Activated naive CD8-positive, alpha-beta T cell treated with anti-CD3 and anti-CD28 coated beads, Interleukin-2, amount 10 ng/mL, durations not matched to agents 7 days and 5 days (primary cell): Measurements from ENCODE around the gene DUS1L. TPM values are rescaled to one million over a fixed set of nuclear protein-coding genes. Genes with fewer than 3 reads are reported as not detected.

Experiments used
- ATAC-seq: fragments of 150-1000 bp; cut with Tn5 transposase; one replicate; pipeline ENCODE4 v1.10.0; 2021; ENCODE audit warnings: low read depth, moderate library complexity
- POLR2A ChIA-PET: fragments of 350-600 bp; sonication (Branson Sonifier 250); formaldehyde crosslinking; loops from one replicate; lab custom pipeline; 2021; ENCODE audit warnings: antibody characterized with exemption; lab: Charles Lee
- DNase-seq: peaks from one replicate; pipeline ENCODE4 v3.0.0; 2021
- H3K27ac Mint-ChIP-seq: one replicate; pipeline ENCODE4 v1.8.0; 2022; ENCODE audit warnings: mild to moderate bottlenecking, mixed read lengths
- H3K27me3 Mint-ChIP-seq: one replicate; pipeline ENCODE4 v1.8.0; 2022; ENCODE audit warnings: mild to moderate bottlenecking, moderate library complexity, mixed read lengths
- H3K36me3 Mint-ChIP-seq: one replicate; pipeline ENCODE4 v1.8.0; 2021; ENCODE audit warnings: mild to moderate bottlenecking, mixed read lengths
- H3K4me1 Mint-ChIP-seq: one replicate; pipeline ENCODE4 v1.8.0; 2021; ENCODE audit warnings: mixed read lengths
- H3K4me3 Mint-ChIP-seq: one replicate; pipeline ENCODE4 v1.8.0; 2022; ENCODE audit warnings: mild to moderate bottlenecking, moderate library complexity, mixed read lengths
- H3K9me3 Mint-ChIP-seq: one replicate; pipeline ENCODE4 v1.8.0; 2021; ENCODE audit warnings: mixed read lengths
- total RNA-seq, 2 experiments: library from RNA; stranded (reverse); gene quantifications; one replicate each; pipeline ENCODE4 v1.2.3, GENCODE V29; 2021

Gene DUS1L
- total RNA-seq, 2 experiments from 2014 or later: 126 to 130 TPM

- peak overlapping the region; percentile 63 for H3K4me3 Mint-ChIP-seq
- H3K36me3 Mint-ChIP-seq: no peaks in the 10 kb centered on the region
- H3K9me3 Mint-ChIP-seq: no peaks in the 10 kb centered on the region
- no peak for DNase-seq
- POLR2A ChIA-PET: interaction anchor here (0.8 to 3.0 kb wide), 10 partner anchors 9 to 57 kb away, joined by 3 to 12 read pairs (median 6); partner anchors contain the start of genes DCXR, FASN, GPS1 and RFNG
- no peaks in the 10 kb centered on the region for H3K27me3 Mint-ChIP-seq
- H3K27ac Mint-ChIP-seq: no peak overlapping the region
- peak; percentile 58 for ATAC-seq
- peaks cover 5% of the 10 kb centered on the region for H3K4me1 Mint-ChIP-seq
Observed at GRCh38 chr17:82065193-82065637, 389 bp downstream of the DUS1L start.

- POLR2A ChIA-PET: interaction anchor here (0.8 to 3.0 kb wide), 9 partner anchors 8 to 57 kb away, joined by 3 to 12 read pairs (median 7); partner anchors contain the start of genes DCXR, FASN, GPS1 and RFNG
- no peaks in the 10 kb centered on the region for H3K36me3 Mint-ChIP-seq
- ATAC-seq: no peak
Observed at GRCh38 chr17:82064433-82065192, 991 bp downstream of the DUS1L start.

GRCh38 chr17:82063424-82064415 lies 1.9 kb downstream of the DUS1L start:
- H3K27ac Mint-ChIP-seq: peak overlapping the region; percentile 9
- H3K4me1 Mint-ChIP-seq: peaks cover 5% of the 10 kb centered on the region
- H3K4me3 Mint-ChIP-seq: peak overlapping the region; percentile 63
- no peak for DNase-seq
- no peaks in the 10 kb centered on the region for H3K9me3 Mint-ChIP-seq
- ATAC-seq: no peak
- no peaks in the 10 kb centered on the region for H3K27me3 Mint-ChIP-seq
- POLR2A ChIA-PET: interaction anchor here (0.9 to 3.0 kb wide), 4 partner anchors 11 to 34 kb away, joined by 3 to 12 read pairs (median 8); partner anchors contain the start of genes FASN, GPS1 and RFNG
- H3K36me3 Mint-ChIP-seq: no peaks in the 10 kb centered on the region

More at GRCh38 chr17:82064433-82065192, 991 bp downstream of the DUS1L start:
- H3K4me1 Mint-ChIP-seq: peaks cover 5% of the 10 kb centered on the region
- no peaks in the 10 kb centered on the region for H3K27me3 Mint-ChIP-seq
- peak overlapping the region; percentile 9 for H3K27ac Mint-ChIP-seq
- H3K9me3 Mint-ChIP-seq: no peaks in the 10 kb centered on the region
- no peak for DNase-seq
- peak overlapping the region; percentile 63 for H3K4me3 Mint-ChIP-seq

- no peak overlapping the region for H3K27ac Mint-ChIP-seq
- H3K4me3 Mint-ChIP-seq: no peak overlapping the region
- ATAC-seq (no peak), DNase-seq (no peak)
- H3K9me3 Mint-ChIP-seq: no peaks in the 10 kb centered on the region
- no peaks in the 10 kb centered on the region for H3K27me3 Mint-ChIP-seq
- peaks cover 5% of the 10 kb centered on the region for H3K4me1 Mint-ChIP-seq
- H3K36me3 Mint-ChIP-seq: no peaks in the 10 kb centered on the region
- POLR2A ChIA-PET: interaction anchor here (0.9 kb wide), 2 partner anchors 26 to 190 kb away, joined by 3 read pairs; no protein-coding TSS in a partner anchor
Observed at GRCh38 chr17:82062984-82063368, 2.6 kb downstream of the DUS1L start.

- DNase-seq (no peak), ATAC-seq (no peak)
- peaks cover 5% of the 10 kb centered on the region for H3K4me1 Mint-ChIP-seq
- no peak overlapping the region for H3K27ac Mint-ChIP-seq
- no peaks in the 10 kb centered on the region for H3K9me3 Mint-ChIP-seq
- no peak overlapping the region for H3K4me3 Mint-ChIP-seq
- POLR2A ChIA-PET: interaction anchor here (0.9 kb wide), 1 partner anchor 189 kb away, joined by 3 read pairs; no protein-coding TSS in a partner anchor
- H3K36me3 Mint-ChIP-seq: no peaks in the 10 kb centered on the region
- no peaks in the 10 kb centered on the region for H3K27me3 Mint-ChIP-seq
Observed at GRCh38 chr17:82062076-82062983, 3.3 kb downstream of the DUS1L start.

- no peak for ATAC-seq
- no peak for DNase-seq
- no peaks in the 10 kb centered on the region for H3K9me3 Mint-ChIP-seq
- no peak overlapping the region for H3K4me3 Mint-ChIP-seq
- H3K27ac Mint-ChIP-seq: no peak overlapping the region
- H3K4me1 Mint-ChIP-seq: peaks cover 2% of the 10 kb centered on the region
- POLR2A ChIA-PET: no interaction called here
- no peaks in the 10 kb centered on the region for H3K27me3 Mint-ChIP-seq
- H3K36me3 Mint-ChIP-seq: no peaks in the 10 kb centered on the region
Observed at GRCh38 chr17:82061047-82061925, 4.3 kb downstream of the DUS1L start.

- POLR2A ChIA-PET: no interaction called here
- Mint-ChIP-seq H3K27me3 (no peaks in the 10 kb centered on the region), H3K9me3 (no peaks in the 10 kb centered on the region), H3K4me3 (no peak overlapping the region), H3K36me3 (no peaks in the 10 kb centered on the region), H3K4me1 (no peaks in the 10 kb centered on the region), H3K27ac (no peak overlapping the region)
- DNase-seq (no peak), ATAC-seq (no peak)
Observed at GRCh38 chr17:82060614-82061013, 5.0 kb downstream of the DUS1L start.

- Mint-ChIP-seq H3K4me3 (no peak overlapping the region), H3K27ac (no peak overlapping the region), H3K9me3 (no peaks in the 10 kb centered on the region), H3K4me1 (peaks cover 2% of the 10 kb centered on the region), H3K36me3 (no peaks in the 10 kb centered on the region), H3K27me3 (no peaks in the 10 kb centered on the region)
- POLR2A ChIA-PET: interaction anchor here (1.6 kb wide), 1 partner anchor 22 kb away, joined by 5 read pairs; the partner anchor contains the start of gene DCXR
- DNase-seq (no peak), ATAC-seq (no peak)
Observed at GRCh38 chr17:82060001-82060380, 5.6 kb downstream of the DUS1L start.

GRCh38 chr17:82059272-82060000 lies 6.2 kb downstream of the DUS1L start:
- POLR2A ChIA-PET: interaction anchor here (1.6 kb wide), 1 partner anchor 22 kb away, joined by 5 read pairs; the partner anchor contains the start of gene DCXR
- H3K27me3 Mint-ChIP-seq: no peaks in the 10 kb centered on the region
- no peak overlapping the region for H3K27ac Mint-ChIP-seq
- no peak overlapping the region for H3K4me3 Mint-ChIP-seq
- no peaks in the 10 kb centered on the region for H3K36me3 Mint-ChIP-seq
- ATAC-seq (no peak), DNase-seq (no peak)
- no peaks in the 10 kb centered on the region for H3K9me3 Mint-ChIP-seq
- peaks cover 2% of the 10 kb centered on the region for H3K4me1 Mint-ChIP-seq

- H3K36me3 Mint-ChIP-seq: no peaks in the 10 kb centered on the region
- no peak overlapping the region for H3K4me3 Mint-ChIP-seq
- H3K4me1 Mint-ChIP-seq: peaks cover 2% of the 10 kb centered on the region
- no peaks in the 10 kb centered on the region for H3K27me3 Mint-ChIP-seq
- DNase-seq (no peak), ATAC-seq (no peak)
- H3K9me3 Mint-ChIP-seq: no peaks in the 10 kb centered on the region
- POLR2A ChIA-PET: interaction anchor here (1.6 kb wide), 1 partner anchor 21 kb away, joined by 5 read pairs; the partner anchor contains the start of gene DCXR
- no peak overlapping the region for H3K27ac Mint-ChIP-seq
Observed at GRCh38 chr17:82058855-82059249, 6.8 kb downstream of the DUS1L start.

GRCh38 chr17:82058230-82058854 lies 7.3 kb downstream of the DUS1L start:
- Mint-ChIP-seq H3K4me3 (no peak overlapping the region), H3K27ac (no peak overlapping the region), H3K9me3 (no peaks in the 10 kb centered on the region), H3K36me3 (no peaks in the 10 kb centered on the region), H3K4me1 (peaks cover 2% of the 10 kb centered on the region), H3K27me3 (no peaks in the 10 kb centered on the region)
- DNase-seq: no peak
- ATAC-seq: no peak
- POLR2A ChIA-PET: no interaction called here
